Colonic mucosa (tissue), 4 donors: ENCODE measurements around the gene ASB16. TPM values are rescaled to one million over a fixed set of nuclear protein-coding genes. Genes with fewer than 3 reads are reported as not detected.
A peak's percentile ranks its signal among the peaks of the same experiment; 100 is the strongest.

ENCODE experiments used
- DNase-seq: peaks from one replicate; pipeline ENCODE4 v3.0.0-alpha.2; 2020
- H3K27ac ChIP-seq: fragments of 200-600 bp; one replicate; pipeline ENCODE4 v1.8.0; 2021
- H3K27me3 ChIP-seq: fragments of 200-600 bp; one replicate; pipeline ENCODE4 v1.8.0; 2021
- H3K36me3 ChIP-seq: fragments of 200-600 bp; one replicate; pipeline ENCODE4 v1.8.0; 2021
- H3K4me1 ChIP-seq: fragments of 200-600 bp; one replicate; pipeline ENCODE4 v1.8.0; 2021; ENCODE audit warnings: mild to moderate bottlenecking
- H3K4me3 ChIP-seq: fragments of 200-600 bp; one replicate; pipeline ENCODE4 v1.8.0; 2021
- H3K9ac ChIP-seq, 2 donors: one replicate each; pipeline ENCODE4 v1.7.0; 2013; ENCODE audit warnings: control low read depth in 2 of 2, low read depth in 2 of 2, low read length in 2 of 2
- H3K9me3 ChIP-seq: fragments of 200-600 bp; one replicate; pipeline ENCODE4 v1.8.0; 2021
- intact Hi-C: fragments of 100-400 bp; cut with DNase I; formaldehyde crosslinking; loops from one replicate; pipeline ENCODE4 v1.14.1; 2022
- total RNA-seq, 2 donors: library from RNA; stranded (reverse); fragmentation: NEBNext Ultra II Directional in 1 of 2; extraction: Animal tissue kit (Norgen Biotek cat#: 25700) in 1 of 2; gene quantifications; one replicate each; pipeline ENCODE4 v1.2.1, GENCODE V29; 2021
- TF ChIP-seq, protein P1 (sequence below): fragments of 200-600 bp; IDR thresholded peaks from one replicate; pipeline ENCODE4 v1.8.0; 2022; ENCODE audit warnings: antibody characterized with exemption, mild to moderate bottlenecking
- donor health status: healthy.
- donor health status: DM: no; HTN: no; CAD: no.
- donor health status: DM: no; HTN: no; CAD: no.

Gene ASB16
- total RNA-seq, 2 donors from 2014 or later = 0.32 TPM; not detected in 1

- Histone ChIP-seq H3K4me3 (no peak overlapping the region), H3K27ac (no peak overlapping the region), H3K36me3 (no peaks in the 10 kb centered on the region), H3K9me3 (no peaks in the 10 kb centered on the region), H3K9ac (no peak overlapping the region), H3K27me3 (no peaks in the 10 kb centered on the region), H3K4me1 (peaks cover 3% of the 10 kb centered on the region)
- TF ChIP-seq, protein P1, sequence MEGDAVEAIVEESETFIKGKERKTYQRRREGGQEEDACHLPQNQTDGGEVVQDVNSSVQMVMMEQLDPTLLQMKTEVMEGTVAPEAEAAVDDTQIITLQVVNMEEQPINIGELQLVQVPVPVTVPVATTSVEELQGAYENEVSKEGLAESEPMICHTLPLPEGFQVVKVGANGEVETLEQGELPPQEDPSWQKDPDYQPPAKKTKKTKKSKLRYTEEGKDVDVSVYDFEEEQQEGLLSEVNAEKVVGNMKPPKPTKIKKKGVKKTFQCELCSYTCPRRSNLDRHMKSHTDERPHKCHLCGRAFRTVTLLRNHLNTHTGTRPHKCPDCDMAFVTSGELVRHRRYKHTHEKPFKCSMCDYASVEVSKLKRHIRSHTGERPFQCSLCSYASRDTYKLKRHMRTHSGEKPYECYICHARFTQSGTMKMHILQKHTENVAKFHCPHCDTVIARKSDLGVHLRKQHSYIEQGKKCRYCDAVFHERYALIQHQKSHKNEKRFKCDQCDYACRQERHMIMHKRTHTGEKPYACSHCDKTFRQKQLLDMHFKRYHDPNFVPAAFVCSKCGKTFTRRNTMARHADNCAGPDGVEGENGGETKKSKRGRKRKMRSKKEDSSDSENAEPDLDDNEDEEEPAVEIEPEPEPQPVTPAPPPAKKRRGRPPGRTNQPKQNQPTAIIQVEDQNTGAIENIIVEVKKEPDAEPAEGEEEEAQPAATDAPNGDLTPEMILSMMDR = no peak
- intact Hi-C loops = no loop called here
- no peak for DNase-seq
These were observed 12.5 kb downstream of the ASB16 start for GRCh38 chr17:44183024-44183423.

DNA sequence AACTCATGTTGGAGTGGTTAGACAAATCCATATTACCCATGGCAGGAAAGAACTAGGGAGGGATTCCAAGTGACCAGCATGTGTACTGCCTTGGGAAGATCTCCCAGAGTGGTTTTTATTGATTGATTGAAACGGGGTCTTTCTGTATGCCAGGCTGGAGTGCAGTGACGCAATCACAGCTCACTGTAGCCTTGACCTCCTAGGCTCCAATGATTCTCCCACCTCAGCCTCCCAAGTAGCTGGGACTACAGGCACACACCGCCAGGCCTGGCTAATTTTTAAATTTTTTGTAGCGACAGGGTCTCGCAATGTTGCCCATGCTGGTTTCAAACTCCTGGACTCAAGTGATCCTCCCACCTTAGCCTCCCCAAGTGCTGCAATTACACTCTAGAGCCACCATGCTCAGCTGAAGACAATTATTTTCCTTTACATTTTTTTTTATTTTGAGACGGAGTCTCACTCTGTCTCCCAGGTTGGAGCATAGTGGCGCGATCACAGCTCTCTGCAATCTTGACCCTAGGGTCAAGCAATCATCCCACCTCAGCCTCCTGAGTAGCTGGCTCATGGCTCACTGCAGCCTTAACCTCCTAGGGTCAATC is 13.8 kb downstream of the ASB16 start:
- H3K9ac ChIP-seq = no peak overlapping the region
- TF ChIP-seq, protein P1 = no peak
- intact Hi-C loops = no loop called here
- no peak overlapping the region for H3K4me3 ChIP-seq
- no peak overlapping the region for H3K27ac ChIP-seq
- DNase-seq = no peak
- no peaks in the 10 kb centered on the region for H3K36me3 ChIP-seq
- no peaks in the 10 kb centered on the region for H3K27me3 ChIP-seq
- H3K9me3 ChIP-seq = no peaks in the 10 kb centered on the region
- peaks cover 6% of the 10 kb centered on the region for H3K4me1 ChIP-seq

DNA sequence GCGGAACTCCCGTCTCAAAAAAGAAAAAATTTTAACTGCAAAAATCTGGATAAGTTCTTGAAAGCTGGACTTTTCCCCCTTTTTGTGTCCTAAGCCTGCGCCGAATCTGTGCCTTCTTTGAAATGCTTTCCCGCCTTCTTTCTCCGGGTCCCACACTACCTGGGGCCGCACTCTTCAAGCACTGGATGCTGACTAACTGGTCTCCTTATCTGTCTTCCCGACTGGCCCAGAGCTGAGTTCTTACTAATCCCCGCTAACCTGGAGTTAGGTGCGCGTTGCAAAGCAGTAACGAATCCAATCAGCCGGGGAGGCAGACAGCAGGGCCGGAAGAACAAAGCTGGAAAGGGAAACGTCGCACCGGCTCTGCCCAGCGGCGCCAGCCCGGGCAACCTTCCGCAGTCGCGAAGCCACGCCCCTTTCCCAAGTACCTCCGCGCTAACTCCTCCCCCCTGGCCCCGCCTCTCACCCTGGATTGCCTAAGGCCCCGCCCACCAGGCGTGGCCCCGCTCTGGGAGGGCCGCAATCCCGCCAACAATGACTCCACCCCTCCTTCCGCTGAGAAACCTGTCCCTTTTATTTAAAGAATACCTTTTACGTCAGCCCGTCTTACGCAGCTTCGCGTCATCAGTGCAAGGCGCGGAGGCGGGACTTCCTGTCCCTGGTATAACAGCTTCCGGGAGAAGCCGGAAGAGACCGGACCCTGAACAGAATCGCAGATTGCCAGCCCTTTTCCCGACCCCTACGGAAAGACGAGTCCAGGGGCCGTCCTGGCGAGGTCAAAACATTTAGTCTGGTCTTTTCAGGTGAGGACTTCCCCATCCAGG is 16.0 kb downstream of the ASB16 start, which contains the start of gene TMUB2:
TMUB2 (plus strand) TSS at position 666 of the 824 bp plus-strand sequence. CDS start 737 bp downstream, outside the sequence.
- Histone ChIP-seq H3K36me3 (no peaks in the 10 kb centered on the region), H3K4me3 (peak within 1 kb of the TSS; percentile 67), H3K27me3 (no peaks in the 10 kb centered on the region), H3K4me1 (peaks cover 6% of the 10 kb centered on the region), H3K9me3 (no peaks in the 10 kb centered on the region), H3K27ac (peak within 1 kb of the TSS; percentile 80), H3K9ac (peak within 1 kb of the TSS; percentile 98 to 99)
- peak; percentile 99 for DNase-seq
- intact Hi-C loops = no loop called here
- TF ChIP-seq, protein P1 = no peak

DNA sequence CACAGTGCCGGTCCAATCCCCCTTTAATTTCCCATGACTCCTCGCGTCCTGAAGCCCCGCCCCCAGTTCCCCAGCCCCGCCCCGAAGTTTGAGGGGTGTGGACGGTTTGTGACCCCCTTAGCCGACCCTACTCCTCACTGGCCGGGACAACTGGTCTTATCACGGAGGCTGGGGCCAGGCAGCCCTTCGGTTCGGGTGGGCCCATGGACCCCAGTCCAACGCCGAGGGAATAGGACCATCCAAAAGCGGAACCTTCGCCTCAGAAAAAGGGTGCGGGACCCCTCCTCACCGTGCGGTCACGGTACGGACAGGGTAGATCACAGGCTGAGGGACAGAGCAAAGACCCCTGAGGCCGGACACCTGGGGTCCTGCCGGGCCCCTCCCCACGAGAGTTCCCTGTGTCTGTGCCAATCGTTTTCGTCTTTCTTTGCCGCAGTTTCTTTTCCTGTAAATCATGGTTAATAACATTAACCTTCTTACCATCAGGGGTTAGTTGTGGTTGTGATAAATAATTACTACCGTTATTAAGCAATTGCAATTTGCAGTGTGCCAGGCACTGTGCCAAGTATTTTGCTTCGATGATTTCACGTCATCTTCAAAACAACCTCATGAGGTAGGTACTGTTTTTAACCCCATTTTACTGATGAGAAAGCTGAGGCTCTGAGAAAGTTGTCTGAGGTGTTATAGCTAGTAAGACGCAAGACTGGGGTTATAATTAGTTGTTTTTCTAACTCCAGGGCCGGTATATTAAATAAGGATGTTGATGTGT is 16.8 kb downstream of the ASB16 start:
- Histone ChIP-seq H3K4me1 (peaks cover 9% of the 10 kb centered on the region), H3K4me3 (peak overlapping the region; percentile 67), H3K36me3 (no peaks in the 10 kb centered on the region), H3K27ac (peak overlapping the region; percentile 80), H3K9me3 (no peaks in the 10 kb centered on the region), H3K27me3 (no peaks in the 10 kb centered on the region), H3K9ac (peak overlapping the region; percentile 98 to 99)
- no peak for DNase-seq
- intact Hi-C loops = no loop called here
- TF ChIP-seq, protein P1 = no peak
